ENCODE results near the gene MRPS35.

Gene MRPS35

GRCh38 chr12:27710592-27711316, at the start of gene MRPS35:
MRPS35 (plus strand) TSS chr12:27710832; CDS start chr12:27710844, 12 bp downstream.
- peak; percentile 100 for DNase-seq

GRCh38 chr12:27665704-27666103, 44.9 kb upstream of the MRPS35 start:
- DNase-seq, result no peak

DNA sequence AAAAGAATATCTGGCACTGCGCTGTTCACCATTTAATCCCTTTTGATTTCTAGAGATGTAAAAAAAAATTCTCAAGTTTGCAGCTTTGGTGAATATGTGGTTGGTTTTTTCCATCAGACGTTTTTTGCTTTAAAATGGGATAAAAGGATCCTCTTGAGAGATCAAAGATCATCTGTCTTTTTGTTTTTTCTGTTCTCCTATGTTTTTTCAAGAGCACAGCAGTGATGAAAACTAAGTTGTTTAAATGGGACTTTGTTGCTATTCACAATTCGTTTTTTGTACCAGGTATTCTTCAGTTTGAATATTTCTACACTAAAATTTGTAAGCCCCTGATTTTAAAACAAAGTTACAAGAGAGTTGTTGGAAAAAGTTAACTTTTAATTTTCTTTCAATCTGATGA, 44.1 kb upstream of the MRPS35 start:
- no peak for DNase-seq

- DNase-seq, result no peak
Observed at GRCh38 chr12:27667540-27667939, 43.1 kb upstream of the MRPS35 start.

GRCh38 chr12:27672051-27672450, 38.6 kb upstream of the MRPS35 start:
- no peak for DNase-seq

DNA sequence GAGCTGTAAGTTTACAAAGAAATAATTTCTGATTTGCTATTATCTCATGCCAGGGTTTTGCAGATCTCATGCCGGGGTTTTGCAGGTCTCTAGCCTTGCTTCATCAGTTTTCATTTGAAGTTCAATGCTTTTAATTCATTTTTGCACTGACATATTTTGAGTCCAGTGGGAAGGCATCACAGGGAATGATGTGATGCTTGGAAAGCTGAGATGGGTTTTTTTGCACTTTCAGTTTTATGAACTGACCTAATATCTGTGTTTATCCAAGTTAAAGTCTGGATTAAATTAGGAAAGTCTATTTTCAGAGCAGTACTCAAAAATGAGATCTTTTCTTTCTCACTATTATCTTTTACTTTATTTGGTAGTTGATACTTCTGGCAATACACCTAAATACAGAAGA, 38.0 kb upstream of the MRPS35 start:
- no peak for DNase-seq

GRCh38 chr12:27673101-27673718, 37.4 kb upstream of the MRPS35 start:
- no peak for DNase-seq

- no peak for DNase-seq
Observed at GRCh38 chr12:27674989-27675388, 35.6 kb upstream of the MRPS35 start.

DNA sequence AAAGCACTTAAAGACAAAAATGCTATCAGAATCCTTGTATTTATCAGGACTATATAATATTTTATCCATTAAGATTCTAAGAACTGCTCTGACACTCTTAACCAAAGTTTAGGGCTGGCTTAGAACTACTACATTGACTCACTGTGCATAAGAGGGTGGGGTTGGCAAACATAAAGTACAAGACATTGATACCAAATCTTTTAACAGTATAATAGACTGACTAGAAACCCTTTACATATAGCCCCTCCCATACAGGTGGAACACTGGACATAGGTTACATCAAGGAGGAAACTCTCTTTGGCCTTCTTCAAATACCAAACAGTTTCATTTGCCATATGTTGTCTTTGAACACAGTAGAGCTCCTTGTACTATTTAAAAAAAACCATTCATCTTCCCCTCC, 30.0 kb upstream of the MRPS35 start:
- DNase-seq, result no peak

DNA sequence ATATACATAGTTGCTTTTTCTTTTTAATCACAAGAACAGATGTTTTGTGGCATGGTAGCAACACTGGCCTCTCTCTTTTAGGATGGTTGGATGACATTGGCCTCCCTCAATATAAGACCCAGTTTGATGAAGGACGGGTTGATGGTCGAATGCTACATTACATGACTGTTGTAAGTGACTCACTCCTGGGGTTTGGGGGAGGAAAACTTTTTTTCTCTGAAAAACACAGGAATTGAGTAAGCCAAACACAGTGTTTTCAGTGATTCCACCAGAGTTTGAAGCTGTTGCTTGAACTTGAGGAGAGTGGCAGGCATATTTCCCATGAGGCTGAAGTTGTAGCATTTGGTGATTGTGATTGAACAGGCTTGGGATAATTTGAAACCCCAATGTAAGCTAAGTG, 28.1 kb upstream of the MRPS35 start:
- DNase-seq, result no peak

DNA sequence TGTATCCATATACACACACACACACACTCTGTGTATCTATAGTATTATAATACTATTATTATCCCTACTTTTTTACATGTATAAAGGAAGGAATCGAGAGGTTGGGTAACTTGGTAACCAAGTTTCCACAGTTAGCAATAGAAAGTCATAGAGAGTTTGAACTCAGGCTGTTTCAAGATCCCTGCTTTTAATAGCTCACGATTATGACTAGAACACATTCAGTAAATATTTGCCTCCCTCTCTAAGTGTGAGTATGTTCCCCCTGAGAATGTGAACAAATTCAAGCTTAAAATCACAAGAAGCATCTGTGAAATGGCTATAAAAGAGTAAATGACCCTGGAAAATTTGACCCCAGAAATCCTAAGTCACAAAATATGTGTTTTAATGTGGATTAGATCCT, 25.4 kb upstream of the MRPS35 start:
- no peak for DNase-seq

GRCh38 chr12:27686147-27686546, 24.5 kb upstream of the MRPS35 start:
- DNase-seq, result no peak

DNA sequence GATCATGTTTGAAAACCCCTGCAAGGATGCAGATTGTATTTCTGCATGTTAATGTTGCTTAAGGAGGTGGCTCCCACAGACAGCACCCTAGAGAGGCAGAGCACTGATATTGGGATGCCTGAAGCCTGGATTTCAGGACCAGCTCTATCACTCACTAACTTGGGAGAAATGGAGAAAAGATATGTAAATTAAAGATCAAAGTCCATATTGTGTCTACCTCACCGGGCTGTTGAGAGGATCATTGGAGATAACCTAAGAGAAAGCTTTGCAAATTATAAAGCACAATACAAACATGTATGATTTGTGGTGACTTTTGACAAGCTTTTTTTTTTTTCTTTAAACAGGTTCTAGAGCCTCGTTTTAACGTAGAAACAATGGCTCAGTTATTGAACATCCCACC, 22.0 kb upstream of the MRPS35 start:
- no peak for DNase-seq

GRCh38 chr12:27689558-27690180, 21.0 kb upstream of the MRPS35 start:
- DNase-seq, result no peak

DNA sequence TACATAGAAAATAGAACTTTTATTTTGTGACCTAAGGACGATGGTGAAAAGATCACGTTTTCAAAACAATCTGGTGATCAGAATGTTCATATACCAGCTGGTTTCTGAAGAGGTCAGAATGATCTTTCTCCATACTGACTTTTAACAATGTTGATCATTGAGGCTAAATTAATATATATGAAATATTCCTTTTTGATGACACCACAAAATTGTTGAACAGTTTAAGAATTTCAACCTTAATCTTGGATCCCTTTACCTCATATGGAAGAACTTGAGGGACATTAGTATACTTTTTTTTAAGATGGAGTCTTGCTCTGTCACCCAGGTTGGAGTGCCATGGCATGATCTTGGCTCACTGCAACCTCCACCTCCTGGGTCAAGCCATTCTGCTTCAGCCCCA, 17.2 kb upstream of the MRPS35 start:
- DNase-seq, result no peak

DNA sequence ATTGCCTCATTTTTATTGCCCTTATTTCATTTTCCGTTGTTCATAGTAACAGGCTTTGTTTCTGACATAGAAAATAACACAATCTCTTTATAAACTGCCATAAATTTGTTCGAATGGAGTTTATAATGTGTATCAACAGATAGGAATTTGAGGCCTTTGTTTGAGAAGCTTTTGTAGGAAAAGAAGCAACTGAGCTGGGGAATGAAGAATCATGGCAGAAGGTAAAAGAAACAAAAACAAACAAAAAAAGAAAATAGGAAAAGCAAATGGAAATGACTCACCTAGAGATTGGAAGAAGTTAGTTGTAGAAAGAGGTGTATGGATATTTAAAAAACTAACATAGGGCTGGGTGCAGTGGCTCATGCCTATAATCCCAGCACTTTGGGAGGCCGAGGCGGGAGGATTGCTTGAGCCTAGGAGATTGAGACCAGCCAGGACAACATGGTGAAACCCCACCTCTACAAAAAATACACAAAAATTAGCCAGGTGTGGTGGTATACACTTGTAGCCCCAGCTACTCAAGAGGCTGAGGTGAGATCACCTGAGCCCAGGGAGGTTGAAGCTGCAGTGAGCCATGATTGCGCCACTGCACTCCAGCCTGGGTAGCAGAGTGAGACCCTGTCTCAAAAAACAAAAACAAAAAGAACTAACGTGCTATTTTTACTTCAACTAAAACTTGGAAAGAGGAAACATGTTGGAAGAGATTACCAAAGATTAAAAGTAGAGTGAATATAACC, 14.9 kb upstream of the MRPS35 start:
- DNase-seq, result no peak

DNA sequence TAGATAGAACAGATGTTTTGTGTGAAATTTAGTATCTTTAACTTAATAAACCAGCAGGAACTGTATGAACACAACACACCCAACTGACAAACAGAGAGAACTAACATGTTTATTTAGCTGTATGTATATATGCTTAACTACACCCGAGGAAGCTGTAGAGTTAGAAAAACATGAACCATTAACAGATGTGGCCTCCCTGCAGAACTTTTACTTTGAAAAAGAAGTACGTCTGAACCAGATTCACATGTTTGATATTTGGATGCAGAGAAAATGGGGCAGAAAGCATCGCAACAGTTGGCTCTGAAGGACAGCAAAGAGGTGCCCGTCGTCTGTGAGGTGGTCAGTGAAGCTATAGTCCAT, 14.4 kb upstream of the MRPS35 start, which contains the start of gene REP15:
REP15 (plus strand) TSS at position 155 of the 360 bp plus-strand sequence; CDS start at position 271, 116 bp downstream.
- no peak for DNase-seq

GRCh38 chr12:27696864-27697564, 13.6 kb upstream of the MRPS35 start:
- DNase-seq, result no peak

DNA sequence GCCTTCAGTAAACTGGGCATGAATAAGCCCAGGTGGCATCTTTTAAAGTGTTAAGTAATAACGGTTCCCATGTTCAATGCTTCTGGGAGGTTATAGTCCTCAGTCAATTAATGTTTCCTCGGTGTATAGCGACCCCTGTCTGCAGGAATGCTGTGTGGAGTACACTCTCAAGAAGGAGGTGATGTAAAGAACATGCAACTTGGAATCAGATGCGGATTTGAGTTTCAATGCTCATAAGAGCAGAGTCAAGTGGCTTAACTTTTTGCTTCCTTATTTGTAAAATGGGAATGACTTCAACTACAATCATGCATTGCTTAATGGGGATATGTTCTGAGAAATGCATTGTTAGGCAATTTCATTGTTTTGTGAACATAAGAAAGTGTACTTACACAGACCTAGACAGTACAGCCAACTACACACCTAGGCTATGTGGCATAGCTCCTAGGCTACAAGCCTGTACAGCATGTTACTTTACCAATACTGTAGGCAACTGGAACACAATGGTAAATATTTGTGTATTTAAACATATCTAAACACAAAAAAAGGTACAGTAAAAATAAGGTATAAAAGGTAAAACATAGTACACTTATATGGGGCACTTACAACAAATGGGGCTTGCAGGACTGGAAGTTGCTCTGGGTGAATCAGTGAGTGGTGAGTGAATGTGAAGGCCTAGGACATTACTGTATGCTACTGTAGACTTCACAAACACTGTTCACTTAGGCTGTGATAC, 6.7 kb upstream of the MRPS35 start:
- DNase-seq, result peak; percentile 98

DNA sequence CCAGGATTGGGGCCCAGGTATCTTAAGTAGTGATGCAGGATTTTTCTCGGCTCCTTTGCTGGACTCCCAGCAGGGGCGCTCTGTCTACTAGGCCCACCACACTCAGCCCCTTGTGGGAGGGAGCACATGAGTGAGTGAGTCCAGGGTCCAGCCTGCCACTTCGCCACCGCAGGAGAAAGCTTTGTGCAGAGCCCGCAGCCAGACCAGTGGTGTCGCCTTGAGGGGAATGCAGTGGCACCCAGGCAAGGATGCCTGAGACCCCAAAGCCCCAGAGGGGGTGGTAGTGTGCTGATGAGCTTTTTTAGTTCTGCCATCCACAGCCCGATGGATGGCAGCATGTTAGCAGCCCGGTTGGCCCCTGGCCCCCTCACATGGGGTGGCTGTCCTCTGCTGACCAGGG, 5.4 kb upstream of the MRPS35 start:
- DNase-seq, result no peak

- DNase-seq, result no peak
Observed at GRCh38 chr12:27707216-27707615, 3.4 kb upstream of the MRPS35 start.

DNA sequence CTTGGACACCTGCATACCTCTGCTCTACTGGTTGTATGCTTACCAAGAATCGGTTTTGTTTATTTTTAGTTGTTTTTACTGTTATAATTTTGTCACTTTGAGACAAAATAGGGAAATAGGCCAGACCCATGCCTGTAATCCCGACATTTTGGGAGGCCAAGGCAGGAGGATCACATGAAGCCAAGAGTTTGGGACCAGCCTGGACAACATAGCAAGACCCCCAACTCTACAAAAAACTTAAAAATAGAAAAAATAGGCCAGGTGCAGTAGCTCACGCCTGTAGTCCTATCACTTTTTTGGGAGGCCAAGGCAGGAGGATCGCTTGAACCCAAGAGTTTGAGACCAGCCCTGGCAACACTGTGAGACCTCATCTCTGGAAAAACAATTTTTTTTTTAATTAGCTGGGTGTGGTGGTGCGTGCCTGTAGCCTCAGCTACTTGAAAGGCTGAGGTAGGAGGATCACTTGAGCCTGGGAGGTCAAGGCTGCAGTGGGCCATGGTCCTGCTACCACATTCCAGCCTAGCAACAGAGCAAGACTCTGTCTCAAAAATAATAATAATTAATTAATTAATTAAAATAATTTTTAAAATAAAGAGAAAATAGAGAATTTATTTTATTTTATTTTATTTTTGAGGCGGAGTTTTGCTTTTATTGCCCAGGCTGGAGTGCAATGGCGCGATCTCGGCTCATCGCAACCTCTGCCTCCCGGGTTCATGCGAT, 1.3 kb upstream of the MRPS35 start:
- no peak for DNase-seq

Data from NCI-H2171 (cell line).